ENCODE results near the gene TTC28.

The TTC28 gene

DNA sequence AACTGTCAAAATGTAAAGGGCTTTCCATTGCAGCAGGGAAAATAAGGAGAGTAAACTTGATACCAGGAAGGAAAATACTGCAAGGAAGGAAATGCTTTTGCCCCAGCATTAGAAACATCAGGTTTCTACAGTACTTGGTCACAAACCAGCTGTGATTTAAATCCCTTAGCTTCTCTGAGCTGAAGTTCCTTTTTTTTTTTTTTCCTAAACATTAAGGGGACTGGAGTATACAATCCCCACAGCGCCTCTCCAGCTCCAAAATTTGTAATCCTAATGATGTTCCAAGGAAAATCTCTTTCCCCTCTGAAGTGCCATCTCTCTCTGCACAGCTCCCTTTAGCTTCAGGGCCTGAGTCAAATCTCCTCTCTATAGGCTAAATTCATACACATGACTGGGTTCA, 540.1 kb downstream of the TTC28 start:
- no peak for DNase-seq (ENCODE audit: low read depth)

DNA sequence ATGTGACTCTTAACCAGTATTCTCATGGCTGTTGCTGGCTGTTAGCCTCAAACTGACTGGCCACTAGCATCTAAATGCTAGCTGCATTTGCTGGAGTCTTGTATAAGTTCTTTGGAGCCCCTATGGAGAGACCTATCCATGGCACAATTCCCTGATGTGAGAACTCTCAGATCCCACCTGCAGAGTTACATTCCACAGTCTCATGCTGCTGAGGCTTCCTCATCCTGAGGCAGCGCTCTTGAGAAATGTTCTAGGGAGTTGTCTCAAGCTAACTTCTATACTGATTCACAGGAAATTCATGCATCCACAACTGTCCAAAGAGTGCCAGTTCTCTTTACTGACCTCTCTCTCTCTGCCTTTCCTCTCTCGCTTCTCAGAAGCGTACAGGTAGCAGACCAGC, 542.6 kb downstream of the TTC28 start:
- no peak for DNase-seq (ENCODE audit: low read depth)

DNA sequence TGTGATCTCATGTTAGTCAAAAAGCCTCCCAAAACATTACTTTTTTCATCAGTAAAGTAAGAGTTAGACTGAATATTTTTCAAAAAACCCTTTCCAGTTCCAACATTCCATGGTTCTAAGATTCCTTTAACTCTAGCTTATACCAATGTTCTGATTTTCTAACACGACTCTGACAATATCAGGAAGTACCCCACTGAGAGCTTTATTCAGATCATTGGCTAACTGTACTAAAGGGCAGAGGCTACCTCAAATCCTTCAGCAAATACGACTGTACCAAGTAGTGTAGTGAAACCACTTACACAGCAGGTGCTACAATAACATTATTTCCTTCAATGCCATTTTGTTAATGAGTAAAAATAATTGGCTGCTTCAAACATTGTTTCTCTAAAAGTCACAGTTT, 547.2 kb downstream of the TTC28 start:
- DNase-seq (ENCODE audit: low read depth) = no peak

DNA sequence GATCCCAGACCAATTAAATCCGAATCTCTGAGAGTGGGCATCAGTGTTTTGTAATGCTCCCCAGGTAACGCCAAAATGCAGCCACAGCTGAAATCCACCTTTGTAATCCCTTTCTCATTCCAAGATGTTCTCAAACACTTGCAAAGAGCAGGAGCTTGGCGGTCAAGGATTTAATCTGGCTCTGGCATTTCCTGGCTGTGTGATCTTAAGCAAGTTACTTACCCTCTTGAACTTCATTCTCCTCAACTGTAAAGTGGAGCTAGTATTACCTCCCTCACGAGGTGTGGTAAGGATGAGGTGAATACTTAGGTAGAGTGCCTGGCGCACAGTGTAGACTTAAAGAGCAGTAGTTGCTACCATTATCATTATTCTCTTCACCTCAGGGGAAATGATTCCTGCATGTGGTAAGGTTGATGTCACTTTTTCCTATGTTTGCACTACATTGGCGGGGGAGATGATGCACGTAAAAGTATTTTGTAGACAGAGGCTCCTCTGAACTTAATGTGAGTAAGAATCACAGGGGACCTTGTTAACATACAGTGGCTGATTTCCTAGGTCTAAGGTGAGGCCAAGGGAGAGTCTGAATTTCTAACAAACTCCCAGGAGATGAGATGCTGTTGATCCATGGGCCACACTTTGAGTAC, 550.2 kb downstream of the TTC28 start:
- no peak for DNase-seq (ENCODE audit: low read depth)

DNA sequence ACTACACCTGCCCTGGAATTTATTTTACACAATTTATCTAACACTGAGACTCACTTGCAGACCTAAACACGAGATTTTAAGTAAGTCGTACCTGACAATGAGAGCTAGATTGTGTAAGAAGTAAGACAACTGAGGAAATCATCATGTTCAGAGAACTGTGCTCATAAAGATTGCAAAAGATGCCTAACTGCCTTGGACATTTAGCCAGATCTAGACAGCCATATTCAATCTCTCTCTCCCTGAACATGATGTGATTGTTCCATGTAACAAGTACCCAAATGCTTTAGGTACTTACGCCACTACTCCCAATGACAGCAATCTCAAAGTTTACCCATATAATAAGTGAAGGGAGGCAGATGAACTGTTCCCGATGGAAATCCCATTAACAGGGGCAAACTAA, 550.8 kb downstream of the TTC28 start:
- DNase-seq (ENCODE audit: low read depth) = no peak

DNA sequence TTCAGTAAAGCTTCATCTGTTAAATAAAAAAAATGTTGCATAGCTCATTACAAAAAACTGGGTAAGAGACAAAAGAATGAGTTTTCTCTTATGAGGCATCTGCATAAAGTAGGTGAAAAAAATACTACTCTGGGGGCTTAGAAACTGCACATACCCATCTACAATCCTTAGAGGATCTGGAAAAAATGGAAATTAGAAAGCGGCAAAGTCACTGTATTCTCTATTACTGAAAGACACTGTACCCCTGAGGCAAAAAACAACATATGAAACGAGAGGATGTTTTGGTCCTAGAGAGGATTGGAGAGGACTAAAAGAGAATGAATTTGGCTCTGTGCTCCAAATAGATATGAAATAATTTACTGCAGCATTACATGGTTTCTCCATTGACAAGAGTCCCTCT, 553.8 kb downstream of the TTC28 start:
- no peak for DNase-seq (ENCODE audit: low read depth)

DNA sequence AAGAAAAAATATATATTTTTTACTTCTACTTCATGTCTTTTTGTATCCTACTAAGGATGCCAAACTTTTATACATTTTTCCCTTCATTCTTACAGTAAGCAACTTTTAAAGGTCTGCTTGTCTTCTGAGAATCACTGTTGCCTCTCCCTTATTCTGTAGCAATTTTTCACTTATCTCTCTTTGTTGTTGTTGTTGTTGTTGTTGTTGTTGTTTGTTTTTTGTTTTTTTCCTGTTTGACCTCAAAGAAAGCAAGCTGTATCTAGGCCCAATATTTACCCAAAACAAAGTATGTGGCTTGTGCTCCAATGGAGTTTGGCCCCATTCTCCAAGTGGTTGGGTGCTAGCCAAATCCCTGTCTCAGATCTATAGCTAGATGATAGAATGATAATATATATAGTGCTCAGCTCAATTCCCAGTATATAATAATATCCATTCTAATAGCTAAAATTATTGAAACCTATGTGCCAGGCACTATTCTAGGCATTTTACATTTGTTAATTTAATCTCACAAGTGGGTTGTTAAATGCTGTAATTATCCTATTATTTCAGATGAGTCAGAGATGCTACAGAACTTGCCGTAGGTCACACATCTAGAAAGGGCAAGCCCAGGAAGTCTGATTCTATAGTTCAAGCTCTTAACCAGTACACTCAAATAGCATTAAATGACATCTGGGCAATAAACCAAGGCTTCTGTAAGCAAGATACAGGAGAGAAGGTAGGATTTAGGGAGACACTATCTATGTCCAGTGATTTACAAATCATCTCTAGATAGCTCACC, 555.5 kb downstream of the TTC28 start:
- DNase-seq (ENCODE audit: low read depth) = no peak

DNA sequence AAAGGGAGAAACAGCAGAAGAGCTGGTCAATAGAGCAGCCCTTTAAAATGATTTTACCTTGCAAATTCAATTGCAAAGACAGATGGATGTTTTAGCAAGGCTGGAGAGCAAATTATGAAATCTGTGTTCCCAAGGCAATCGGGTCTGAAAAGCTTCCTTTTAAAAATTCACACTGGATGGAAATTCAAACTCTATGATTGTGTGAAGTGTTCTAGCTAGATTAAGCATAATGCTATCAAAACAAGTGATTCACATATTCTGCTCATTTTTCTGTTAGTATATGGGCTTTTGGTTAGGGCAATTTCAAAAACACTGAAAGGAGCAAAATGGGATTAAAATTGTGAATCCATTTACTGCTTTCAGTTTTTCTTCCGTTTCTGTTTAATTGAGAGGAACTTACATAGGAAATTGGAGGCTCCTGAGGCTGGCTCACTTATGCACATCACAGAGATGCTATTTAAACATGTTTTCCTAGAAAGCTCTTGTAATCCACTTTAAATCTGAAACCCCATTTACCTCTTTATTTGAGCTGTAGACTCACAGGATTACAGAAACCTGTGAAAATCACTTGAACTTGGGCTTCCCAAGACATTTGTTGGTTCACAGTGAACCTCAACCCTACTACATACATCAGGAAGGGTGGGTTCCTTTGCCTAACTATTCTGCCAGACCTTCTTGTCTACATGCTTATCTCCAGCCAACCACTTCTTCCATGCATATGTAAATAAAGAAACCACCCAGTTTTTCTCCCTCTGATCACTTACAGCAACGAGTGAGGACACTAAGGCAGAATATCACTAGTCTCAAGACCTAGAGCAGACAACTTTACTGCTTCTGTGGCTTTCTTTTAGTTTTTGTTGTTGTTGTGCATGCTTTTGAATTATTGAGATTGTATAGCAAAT, 558.7 kb downstream of the TTC28 start:
- no peak for DNase-seq (ENCODE audit: low read depth)

DNA sequence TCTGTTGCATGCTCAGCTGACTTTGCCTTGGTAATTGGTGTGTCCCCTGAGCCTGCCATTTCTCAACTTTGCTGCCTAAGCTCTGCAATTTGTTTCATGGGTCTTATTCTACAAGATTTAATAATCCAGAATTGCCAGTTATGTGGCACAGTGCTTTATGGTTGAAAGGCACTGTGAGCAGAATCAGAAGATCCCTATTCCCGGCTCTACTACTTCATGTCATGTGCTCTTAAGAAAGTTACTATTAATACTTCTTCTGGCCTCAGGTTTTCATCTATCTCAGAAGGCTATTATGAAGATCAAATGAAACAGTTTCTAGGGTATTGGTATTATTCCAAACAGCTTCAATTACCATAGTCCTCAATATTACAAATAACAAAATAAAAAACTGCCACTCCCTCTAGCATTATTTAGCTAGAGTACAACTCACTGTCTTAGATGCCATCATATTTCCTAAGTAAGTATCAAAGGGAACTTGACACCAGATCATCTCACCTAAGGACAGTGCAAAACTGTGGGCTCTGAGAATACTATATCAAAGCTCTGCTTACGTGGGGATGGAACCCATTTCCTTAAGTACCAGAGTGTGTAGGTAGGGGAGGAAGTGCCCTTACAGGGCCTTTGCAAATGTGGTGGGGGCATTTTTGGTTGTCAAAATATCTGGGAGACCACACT, 560.5 kb downstream of the TTC28 start:
- DNase-seq (ENCODE audit: low read depth) = no peak

DNA sequence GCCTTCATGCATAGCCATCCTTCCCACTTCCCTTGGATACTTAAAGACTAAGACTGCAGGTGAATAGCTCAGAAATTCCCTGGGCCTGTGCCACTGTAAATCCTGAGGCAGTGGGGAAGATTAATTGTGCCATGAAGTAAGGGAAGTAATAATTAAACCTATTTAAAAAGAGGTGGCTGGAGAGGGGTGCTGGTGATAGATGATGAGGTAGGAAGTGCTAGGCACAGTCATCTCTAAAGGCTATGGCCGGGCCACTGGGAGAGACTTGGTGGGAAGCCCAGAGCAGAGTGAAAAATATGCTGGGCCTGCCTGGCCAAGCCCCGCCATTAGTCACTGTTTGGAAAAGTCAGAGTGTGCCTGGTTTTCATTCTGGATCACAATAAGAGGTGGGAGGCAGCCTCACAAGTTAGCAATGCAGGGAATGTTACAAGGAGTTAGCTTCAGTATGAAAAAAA, 563.4 kb downstream of the TTC28 start:
- DNase-seq (ENCODE audit: low read depth) = no peak

DNA sequence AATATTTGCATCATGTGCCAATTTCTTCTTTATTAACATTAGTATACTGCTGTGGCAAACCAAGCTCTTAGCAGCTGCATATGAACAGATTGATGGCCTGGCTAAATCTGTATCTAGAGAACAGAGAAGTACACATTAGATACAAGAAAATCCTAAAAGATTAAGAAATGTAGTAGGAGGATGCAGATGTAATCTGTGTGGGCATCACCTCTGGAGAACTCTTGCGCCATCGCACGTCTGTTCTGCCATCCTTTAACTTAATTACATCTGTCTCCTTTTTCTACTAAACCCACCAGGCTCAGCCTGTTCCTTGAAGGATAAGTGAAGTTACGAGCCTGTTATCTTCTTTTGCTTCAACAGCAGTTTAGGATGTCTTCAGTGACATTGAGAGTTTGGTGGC, 564.2 kb downstream of the TTC28 start:
- DNase-seq (ENCODE audit: low read depth) = no peak

DNA sequence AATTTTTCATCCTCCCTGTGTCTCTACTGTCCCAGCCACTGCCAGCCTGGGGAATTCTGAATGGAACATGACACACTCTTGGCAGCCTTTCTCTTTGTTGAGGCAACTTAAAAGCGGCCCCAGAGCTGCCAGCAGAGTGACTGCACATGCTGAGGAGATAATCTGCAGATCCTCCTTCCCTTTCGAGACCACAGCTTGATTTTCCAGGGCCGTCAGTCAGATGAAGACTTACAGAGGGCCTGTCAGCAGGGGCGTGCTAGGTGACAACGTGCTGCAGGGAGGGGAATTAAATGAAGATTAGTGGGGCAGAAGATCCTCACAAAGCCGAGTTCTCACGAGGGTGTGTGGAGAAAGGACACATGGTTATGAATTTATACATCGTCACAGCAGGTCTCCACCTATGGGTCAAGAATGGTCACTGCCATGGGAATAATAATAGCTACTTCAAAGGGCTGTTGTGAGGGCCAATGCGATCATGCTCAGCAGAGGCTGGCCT, 567.0 kb downstream of the TTC28 start:
- no peak for DNase-seq (ENCODE audit: low read depth)

DNA sequence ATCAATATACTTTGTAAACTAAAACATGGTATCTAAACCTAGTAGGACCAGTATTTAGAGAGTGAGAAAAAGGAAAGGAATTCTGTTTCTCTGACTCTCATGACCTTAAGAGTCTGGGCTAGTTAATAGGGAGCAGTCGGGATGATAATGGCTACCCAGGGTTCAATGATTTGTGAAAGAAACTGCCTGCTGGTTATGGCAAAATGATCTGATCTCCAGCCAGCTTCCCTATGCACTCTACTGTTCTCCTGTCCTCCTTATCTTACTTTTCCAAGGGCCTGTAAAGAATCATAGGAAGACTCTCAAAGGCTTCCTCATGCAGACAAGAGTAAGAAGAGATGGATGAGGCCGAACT, 567.5 kb downstream of the TTC28 start:
- DNase-seq (ENCODE audit: low read depth) = no peak

DNA sequence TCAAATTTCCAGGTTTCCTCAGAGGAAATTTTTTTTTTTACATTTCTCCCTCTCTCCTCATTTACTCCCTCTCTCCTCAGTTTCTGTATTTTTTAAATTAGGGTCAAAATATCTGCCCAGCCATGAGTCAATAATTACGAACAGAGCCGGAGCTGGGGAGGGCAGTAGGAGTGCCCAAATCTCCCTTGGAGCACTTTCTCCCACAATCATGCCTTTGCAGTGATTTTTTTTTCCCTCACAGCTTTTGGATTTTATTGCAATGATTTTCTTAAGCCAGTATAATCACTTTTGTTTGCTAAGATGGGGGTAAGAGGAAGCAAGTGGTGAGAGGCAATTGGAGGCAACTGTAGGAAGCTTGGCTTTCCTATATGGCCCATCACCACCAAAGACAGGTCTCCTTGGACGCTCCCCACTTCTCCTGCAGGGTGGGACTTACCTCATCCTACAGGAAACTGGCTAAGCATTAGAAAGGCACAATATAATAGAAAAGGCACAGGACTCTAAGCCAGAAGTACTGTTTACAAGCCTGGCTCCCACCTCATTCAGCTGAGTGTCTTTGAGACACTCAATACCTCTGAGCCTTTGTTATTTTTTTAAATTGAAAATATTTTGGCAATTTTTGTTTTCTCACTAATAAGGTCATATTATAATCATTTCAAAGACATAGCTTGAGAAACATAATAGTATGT, 568.0 kb downstream of the TTC28 start:
- no peak for DNase-seq (ENCODE audit: low read depth)

DNA sequence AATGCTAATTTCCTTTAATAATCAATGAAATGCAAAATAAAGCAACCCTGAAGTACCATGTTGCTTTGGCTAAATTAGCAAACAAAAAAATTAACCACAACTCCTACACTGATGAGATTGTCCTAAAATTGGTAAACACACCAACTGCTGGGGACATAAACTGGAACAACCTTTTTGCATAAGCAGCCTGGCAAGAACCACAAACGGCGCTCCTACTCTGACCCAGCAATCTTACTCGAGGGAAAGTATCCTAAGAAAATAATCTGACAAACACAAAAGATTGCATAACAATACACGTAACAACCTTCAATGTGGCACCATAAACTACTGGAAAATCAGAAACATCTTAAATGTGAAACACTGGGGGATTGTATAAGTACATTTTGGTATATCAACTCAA, 570.8 kb downstream of the TTC28 start:
- no peak for DNase-seq (ENCODE audit: low read depth)

DNA sequence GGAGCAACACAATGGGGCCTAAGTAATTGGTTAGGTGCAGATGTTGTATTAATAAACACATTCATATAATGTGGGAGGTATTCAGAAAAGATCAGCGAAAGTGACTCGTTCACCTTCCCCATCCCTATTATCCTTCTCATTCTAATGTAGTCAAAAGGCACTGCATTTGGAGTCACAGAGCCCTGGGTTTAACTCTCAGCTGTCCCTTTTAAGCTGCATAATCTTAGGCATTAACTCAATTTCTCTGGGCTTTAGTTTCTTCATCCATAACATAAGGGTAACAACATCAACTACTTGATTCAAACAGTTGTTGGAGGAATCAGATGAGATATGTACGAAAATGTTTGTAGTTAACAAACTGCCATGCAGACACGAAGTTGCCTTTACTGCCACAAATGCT, 573.0 kb downstream of the TTC28 start:
- no peak for DNase-seq (ENCODE audit: low read depth)

DNA sequence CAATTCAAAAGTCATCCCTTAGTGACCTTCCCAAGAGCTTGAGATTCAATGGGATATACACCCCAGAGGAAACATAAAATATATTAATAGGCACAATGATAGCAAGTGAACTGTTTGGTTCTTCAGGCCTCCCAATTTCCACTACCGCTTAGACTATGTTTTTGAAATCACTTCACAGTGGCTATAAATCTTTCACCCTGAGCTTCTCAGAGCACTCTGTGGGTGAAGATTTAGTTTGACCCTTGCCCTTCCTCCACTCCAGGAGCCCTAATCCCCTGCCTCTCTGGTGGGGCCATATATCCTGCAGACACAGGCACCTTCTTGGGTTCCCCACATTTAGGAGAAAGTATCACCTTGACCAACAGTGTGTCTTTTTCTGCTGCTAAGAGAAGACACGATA, 573.7 kb downstream of the TTC28 start:
- no peak for DNase-seq (ENCODE audit: low read depth)

DNA sequence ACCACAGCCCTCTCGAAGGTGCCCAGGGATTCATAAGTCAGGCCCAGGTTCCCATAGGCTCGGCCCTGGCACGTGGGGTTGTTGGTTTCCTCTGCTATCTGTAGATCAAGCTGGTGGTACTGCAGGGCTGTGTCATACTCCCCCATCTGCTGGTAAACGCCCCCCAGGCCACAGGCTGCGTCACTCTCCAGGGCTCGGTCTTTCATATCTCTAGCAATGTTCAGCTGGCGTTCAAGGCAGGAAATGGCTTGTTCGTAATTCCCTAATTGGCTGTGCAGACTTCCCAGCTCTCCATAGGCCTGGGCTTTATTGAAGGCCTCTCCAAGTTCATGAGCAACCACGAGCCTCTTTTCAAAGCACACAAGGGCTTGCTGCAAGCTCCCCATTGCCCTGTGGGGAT, 574.2 kb downstream of the TTC28 start:
- no peak for DNase-seq (ENCODE audit: low read depth)

DNA sequence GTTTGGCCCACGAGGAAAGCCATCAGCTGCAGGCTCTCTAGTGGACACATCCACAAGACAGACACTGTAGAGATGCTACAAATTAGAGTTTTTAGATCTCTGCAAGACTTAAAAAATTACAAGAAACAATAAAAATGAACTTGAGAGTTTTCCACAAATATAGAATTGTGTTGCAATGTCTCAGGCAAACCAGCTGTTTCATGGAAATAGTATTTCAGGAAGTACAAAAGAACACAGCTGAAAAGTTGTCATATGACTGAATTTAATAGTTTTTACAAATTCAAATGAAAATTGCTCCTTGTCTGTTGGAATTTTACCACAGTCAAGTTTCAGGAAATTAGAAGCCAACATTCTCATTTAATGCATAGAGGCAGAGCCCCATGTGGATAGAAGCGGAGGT, 576.0 kb downstream of the TTC28 start:
- DNase-seq (ENCODE audit: low read depth) = no peak

DNA sequence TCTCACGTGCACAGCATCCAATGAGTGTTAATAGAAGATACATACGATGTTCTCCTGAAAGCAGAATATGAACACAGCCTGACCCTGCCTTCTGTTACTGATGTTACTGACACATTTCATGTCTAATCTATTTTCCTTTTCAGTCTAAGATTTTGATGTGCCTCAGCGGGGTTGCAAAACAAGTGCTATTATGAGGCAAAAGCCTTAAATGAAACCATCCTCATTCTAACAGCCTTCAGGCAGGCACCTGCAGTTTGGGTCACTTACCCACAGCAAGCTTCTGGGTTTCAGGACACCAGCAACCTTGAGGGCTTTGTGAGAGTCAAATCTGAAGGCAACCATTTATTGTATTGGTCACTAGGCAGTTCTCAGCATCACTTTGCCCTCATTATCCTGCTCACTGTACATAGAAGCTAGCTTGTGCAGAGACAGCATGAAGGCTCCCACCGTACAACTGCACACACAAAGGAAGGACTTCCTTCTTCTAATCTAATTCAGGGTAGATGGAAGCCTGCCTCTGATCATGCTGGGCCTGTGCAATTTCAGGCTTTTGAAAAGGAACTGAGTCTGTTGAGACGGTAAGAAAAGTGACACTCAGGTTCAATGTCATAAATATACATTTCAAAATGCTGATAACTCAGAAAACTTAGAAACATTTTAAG, 577.4 kb downstream of the TTC28 start:
- no peak for DNase-seq (ENCODE audit: low read depth)

DNA sequence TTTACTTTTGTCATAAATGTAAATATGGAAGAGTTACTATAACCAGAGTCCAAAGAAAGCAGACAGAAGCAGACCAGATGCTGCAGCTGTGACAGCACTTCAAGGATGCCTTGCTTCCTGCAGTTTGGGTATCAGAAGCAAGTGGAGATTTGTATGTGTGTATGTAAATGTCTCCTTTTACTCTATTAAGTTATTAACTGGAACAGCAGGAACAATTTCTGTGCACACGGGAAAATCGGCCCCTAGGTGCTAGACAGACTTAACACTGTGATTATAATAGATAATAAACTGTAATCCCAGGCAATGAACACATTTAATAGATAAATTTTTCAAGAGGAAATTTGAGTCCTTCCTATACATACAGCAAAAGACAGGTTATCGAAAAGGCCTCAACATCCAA, 582.0 kb downstream of the TTC28 start:
- DNase-seq (ENCODE audit: low read depth) = no peak
